Measurements from ENCODE around the gene SORCS3.

Gene SORCS3

GRCh38 chr10:104802941-104803340 lies 161.9 kb downstream of the SORCS3 start:
- no peak for FAIRE-seq
- TF ChIP-seq TAF1 (IDR thresholded peaks at IDR 0.05; ENCODE audit: low read depth, low read length): no peak
- no peak for TF ChIP-seq POLR2AphosphoS5 (IDR thresholded peaks at IDR 0.05; ENCODE audit: low read depth, low read length)
- TF ChIP-seq POLR2A (IDR thresholded peaks at IDR 0.05; ENCODE audit: low read depth, low read length): no peak
- no peak for DNase-seq (ENCODE audit: insufficient read length, low spot score)

DNA sequence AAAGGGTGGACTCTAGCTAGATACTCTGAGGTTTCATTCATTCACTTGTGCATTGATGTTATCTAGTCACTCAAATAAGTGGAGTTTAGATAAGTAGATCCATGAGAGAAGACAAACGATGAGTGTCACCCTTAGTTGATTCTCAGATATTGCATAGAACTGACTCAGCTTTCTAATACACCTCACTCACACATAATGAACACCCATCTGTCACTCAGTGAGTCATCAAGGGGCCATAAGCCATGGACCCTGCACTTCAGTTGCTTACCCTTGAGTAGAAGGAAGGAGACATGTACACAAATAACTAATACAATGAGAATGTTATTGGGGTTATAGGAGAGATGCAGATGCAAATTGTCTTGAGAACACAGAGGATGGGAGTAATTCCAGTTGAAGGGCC lies 163.8 kb downstream of the SORCS3 start:
- FAIRE-seq (no peak), DNase-seq (ENCODE audit: insufficient read length, low spot score) (no peak)
- TF ChIP-seq POLR2AphosphoS5 (IDR thresholded peaks at IDR 0.05; ENCODE audit: low read depth, low read length): no peak
- TF ChIP-seq TAF1 (IDR thresholded peaks at IDR 0.05; ENCODE audit: low read depth, low read length): no peak
- no peak for TF ChIP-seq POU2F2 (IDR thresholded peaks at IDR 0.05; ENCODE audit: low read depth, low read length)
- no peak for TF ChIP-seq PAX5 (IDR thresholded peaks at IDR 0.05; ENCODE audit: insufficient read depth, low read length, severe bottlenecking)
- TF ChIP-seq POLR2A (IDR thresholded peaks at IDR 0.05; ENCODE audit: low read depth, low read length): no peak

GRCh38 chr10:104806801-104807200 lies 165.7 kb downstream of the SORCS3 start:
- no peak for TF ChIP-seq PAX5 (IDR thresholded peaks at IDR 0.05; ENCODE audit: insufficient read depth, low read length, severe bottlenecking)
- TF ChIP-seq POU2F2 (IDR thresholded peaks at IDR 0.05; ENCODE audit: low read depth, low read length): no peak
- TF ChIP-seq POLR2A (IDR thresholded peaks at IDR 0.05; ENCODE audit: low read depth, low read length): no peak
- no peak for TF ChIP-seq POLR2AphosphoS5 (IDR thresholded peaks at IDR 0.05; ENCODE audit: low read depth, low read length)
- no peak for TF ChIP-seq TAF1 (IDR thresholded peaks at IDR 0.05; ENCODE audit: low read depth, low read length)
- no peak for TF ChIP-seq SPI1 (IDR thresholded peaks at IDR 0.05; ENCODE audit: low read depth, low read length)
- DNase-seq (ENCODE audit: insufficient read length, low spot score) (no peak), FAIRE-seq (no peak)

GRCh38 chr10:104807581-104808310 lies 166.7 kb downstream of the SORCS3 start:
- DNase-seq (ENCODE audit: insufficient read length, low spot score): no peak
- TF ChIP-seq POU2F2 (IDR thresholded peaks at IDR 0.05; ENCODE audit: low read depth, low read length) (no peak), POLR2AphosphoS5 (IDR thresholded peaks at IDR 0.05; ENCODE audit: low read depth, low read length) (no peak), POLR2A (IDR thresholded peaks at IDR 0.05; ENCODE audit: low read depth, low read length) (no peak)
- FAIRE-seq: no peak

GRCh38 chr10:104809288-104810090 lies 168.4 kb downstream of the SORCS3 start:
- DNase-seq (ENCODE audit: insufficient read length, low spot score) (no peak), FAIRE-seq (no peak)
- TF ChIP-seq POLR2A (IDR thresholded peaks at IDR 0.05; ENCODE audit: low read depth, low read length) (no peak), TAF1 (IDR thresholded peaks at IDR 0.05; ENCODE audit: low read depth, low read length) (no peak), POU2F2 (IDR thresholded peaks at IDR 0.05; ENCODE audit: low read depth, low read length) (no peak), PAX5 (IDR thresholded peaks at IDR 0.05; ENCODE audit: insufficient read depth, low read length, severe bottlenecking) (no peak), POLR2AphosphoS5 (IDR thresholded peaks at IDR 0.05; ENCODE audit: low read depth, low read length) (no peak), SPI1 (IDR thresholded peaks at IDR 0.05; ENCODE audit: low read depth, low read length) (no peak)

DNA sequence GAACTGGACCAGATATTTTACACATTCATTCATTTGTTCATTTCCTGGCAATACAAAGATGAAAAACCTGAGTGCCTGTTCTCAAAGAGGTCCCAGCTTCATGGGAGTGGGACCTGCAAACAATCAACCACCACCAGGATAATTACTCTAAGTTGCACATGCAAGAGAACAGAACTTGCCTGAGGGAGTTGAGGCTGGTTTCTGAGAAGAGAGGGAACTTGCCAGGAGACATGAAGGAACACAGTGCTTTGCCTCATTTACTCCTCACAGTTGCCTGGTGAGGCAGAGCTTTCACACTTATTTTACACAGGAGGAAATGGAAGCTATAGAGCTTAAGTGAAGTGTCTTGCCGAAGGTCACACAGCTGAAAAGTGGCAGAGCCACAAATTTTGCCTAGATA lies 170.1 kb downstream of the SORCS3 start:
- no peak for TF ChIP-seq POLR2AphosphoS5 (IDR thresholded peaks at IDR 0.05; ENCODE audit: low read depth, low read length)
- TF ChIP-seq POU2F2 (IDR thresholded peaks at IDR 0.05; ENCODE audit: low read depth, low read length): no peak
- TF ChIP-seq TAF1 (IDR thresholded peaks at IDR 0.05; ENCODE audit: low read depth, low read length): no peak
- TF ChIP-seq SPI1 (IDR thresholded peaks at IDR 0.05; ENCODE audit: low read depth, low read length): no peak
- no peak for TF ChIP-seq POLR2A (IDR thresholded peaks at IDR 0.05; ENCODE audit: low read depth, low read length)
- no peak for TF ChIP-seq PAX5 (IDR thresholded peaks at IDR 0.05; ENCODE audit: insufficient read depth, low read length, severe bottlenecking)
- FAIRE-seq: no peak

GRCh38 chr10:104816501-104816900 lies 175.4 kb downstream of the SORCS3 start:
- DNase-seq (ENCODE audit: insufficient read length, low spot score) (no peak), FAIRE-seq (no peak)
- TF ChIP-seq POLR2A (IDR thresholded peaks at IDR 0.05; ENCODE audit: low read depth, low read length) (no peak), TAF1 (IDR thresholded peaks at IDR 0.05; ENCODE audit: low read depth, low read length) (no peak), POU2F2 (IDR thresholded peaks at IDR 0.05; ENCODE audit: low read depth, low read length) (no peak), PAX5 (IDR thresholded peaks at IDR 0.05; ENCODE audit: insufficient read depth, low read length, severe bottlenecking) (no peak), SPI1 (IDR thresholded peaks at IDR 0.05; ENCODE audit: low read depth, low read length) (no peak), POLR2AphosphoS5 (IDR thresholded peaks at IDR 0.05; ENCODE audit: low read depth, low read length) (no peak)

More for the DNA sequence above, 170.1 kb downstream of the SORCS3 start:
- DNase-seq (ENCODE audit: insufficient read length, low spot score): no peak

DNA sequence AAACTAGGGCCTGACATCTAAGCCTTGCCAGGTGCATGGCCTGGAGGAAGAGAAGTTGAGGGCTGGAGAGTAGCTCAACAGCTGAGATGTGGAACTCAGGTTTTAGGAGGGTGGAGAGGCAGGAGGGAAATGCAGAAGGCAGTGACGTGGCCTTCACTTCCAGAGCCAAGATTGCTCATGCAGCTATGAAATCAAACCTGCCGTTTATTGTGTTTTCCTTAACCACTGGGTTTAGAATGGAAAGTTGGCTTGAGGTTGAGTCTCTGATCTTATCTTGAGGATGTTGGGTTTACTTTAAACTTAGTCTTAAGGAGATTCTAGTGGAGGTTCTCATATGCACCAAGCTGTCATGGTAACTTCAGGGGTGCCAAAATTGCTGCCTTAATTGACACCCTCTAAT lies 178.6 kb downstream of the SORCS3 start:
- FAIRE-seq (no peak), DNase-seq (ENCODE audit: insufficient read length, low spot score) (no peak)
- TF ChIP-seq PAX5 (IDR thresholded peaks at IDR 0.05; ENCODE audit: insufficient read depth, low read length, severe bottlenecking) (no peak), SPI1 (IDR thresholded peaks at IDR 0.05; ENCODE audit: low read depth, low read length) (no peak), POLR2AphosphoS5 (IDR thresholded peaks at IDR 0.05; ENCODE audit: low read depth, low read length) (no peak), POLR2A (IDR thresholded peaks at IDR 0.05; ENCODE audit: low read depth, low read length) (no peak)

GRCh38 chr10:104822088-104822487 lies 181.0 kb downstream of the SORCS3 start:
- no peak for TF ChIP-seq SPI1 (IDR thresholded peaks at IDR 0.05; ENCODE audit: low read depth, low read length)
- no peak for TF ChIP-seq POLR2AphosphoS5 (IDR thresholded peaks at IDR 0.05; ENCODE audit: low read depth, low read length)
- TF ChIP-seq TAF1 (IDR thresholded peaks at IDR 0.05; ENCODE audit: low read depth, low read length): no peak
- no peak for TF ChIP-seq POU2F2 (IDR thresholded peaks at IDR 0.05; ENCODE audit: low read depth, low read length)
- no peak for TF ChIP-seq PAX5 (IDR thresholded peaks at IDR 0.05; ENCODE audit: insufficient read depth, low read length, severe bottlenecking)
- no peak for TF ChIP-seq POLR2A (IDR thresholded peaks at IDR 0.05; ENCODE audit: low read depth, low read length)
- FAIRE-seq: no peak
- no peak for DNase-seq (ENCODE audit: insufficient read length, low spot score)
